NCI-H345 treated with DMSO at 0.1 percent for 48 hours (cell line): ENCODE results near the gene ELOVL6.
A peak's percentile ranks its signal among the peaks of the same experiment; 100 is the strongest.

ENCODE experiments used
- DNase-seq: peaks from one replicate; lab custom pipeline; 2025; ENCODE audit not compliant: unreplicated experiment; lab: John Stamatoyannopoulos, UW

ELOVL6 gene

DNA sequence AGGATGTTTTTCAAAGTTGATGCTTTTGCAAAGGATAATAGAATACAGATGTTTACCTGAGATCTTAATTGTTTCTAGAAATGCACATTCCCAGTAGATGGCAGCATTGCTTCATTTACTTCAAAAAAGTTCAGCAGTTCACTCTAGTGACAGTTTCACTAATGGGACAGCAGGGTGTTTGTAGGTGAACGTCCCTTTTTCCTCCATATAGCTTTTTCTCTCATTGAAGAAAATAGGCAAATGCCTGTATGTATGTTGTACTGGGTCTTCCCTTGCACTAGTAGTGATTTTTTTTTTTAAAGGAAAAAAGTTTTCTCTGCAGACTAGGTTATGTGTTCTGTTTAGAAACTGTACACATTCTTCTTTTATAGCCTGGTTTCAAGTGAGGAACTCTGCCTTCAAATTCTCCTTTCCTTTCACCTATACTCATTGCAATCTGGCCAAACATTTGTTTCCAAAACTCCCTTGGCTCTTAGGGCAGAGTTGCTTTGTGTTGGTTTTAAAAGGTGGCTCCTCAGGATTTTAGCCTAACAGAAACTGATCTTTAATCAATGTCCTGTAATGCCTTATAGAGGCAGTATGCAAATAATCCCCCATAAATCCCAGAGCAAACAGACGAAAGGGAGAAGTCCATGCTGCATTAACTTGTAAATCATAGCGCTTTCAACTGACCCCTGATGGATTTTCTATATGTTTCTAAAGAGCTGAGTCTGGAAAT is 199.4 kb downstream of the ELOVL6 start:
- DNase-seq, result peak; percentile 19

DNA sequence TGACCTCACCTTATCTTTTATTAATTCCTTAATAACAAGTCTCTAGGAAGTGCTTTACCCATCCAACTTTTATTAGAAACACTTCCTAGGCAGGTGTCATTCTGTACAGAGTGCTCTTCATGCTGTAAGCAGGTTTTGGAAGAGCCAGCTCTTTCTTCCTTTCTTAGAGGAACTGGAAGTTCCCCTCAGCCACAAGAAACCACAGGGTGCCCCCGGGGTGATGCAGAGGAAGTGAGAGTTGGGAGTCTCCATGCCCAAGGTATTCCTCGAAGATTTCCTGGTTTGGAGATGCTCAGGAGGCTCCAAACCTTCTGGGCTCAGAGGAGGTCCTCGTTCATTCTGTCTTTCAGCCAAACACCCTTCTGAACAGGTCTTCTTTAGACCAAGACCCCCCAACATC is 201.9 kb downstream of the ELOVL6 start:
- no peak for DNase-seq
